Measurements from ENCODE around the gene SLC38A5. TPM values are rescaled to one million over a fixed set of nuclear protein-coding genes. Genes with fewer than 3 reads are reported as not detected.

The SLC38A5 gene
- total and polyA plus RNA-seq, 2 of the 13 experiments (the other 11 are each of a cell fraction or from before 2014, with no cell fraction given): 46.1 to 73.4 TPM

DNA sequence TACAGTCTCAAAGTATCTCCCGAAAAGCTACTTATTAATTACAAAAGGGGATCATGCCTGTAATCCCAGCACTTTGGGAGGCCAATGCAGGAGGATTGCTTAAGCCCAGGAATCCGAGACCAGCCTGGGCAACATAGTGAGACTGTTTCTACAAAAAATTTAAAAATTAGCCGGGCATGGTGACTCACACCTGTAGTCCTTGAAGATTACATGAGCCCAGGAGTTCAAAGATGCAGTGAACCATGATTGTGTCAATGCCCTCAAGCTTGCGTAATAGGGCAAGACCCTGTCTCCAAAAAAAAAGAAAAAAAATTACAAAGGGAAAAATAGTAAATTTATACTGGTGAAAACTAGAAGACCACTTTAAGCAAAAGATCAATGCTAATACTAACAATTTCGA is 35.4 kb upstream of the SLC38A5 start:
- Histone ChIP-seq H3K4me1 (ENCODE audit: insufficient read depth, low read length) (peaks cover 10% of the 10 kb centered on the region), H3K36me3 (replicated peaks in 1 of 2; ENCODE audit: control insufficient read depth in 1 of 2, insufficient read depth in 2 of 2, low read length in 2 of 2) (no peaks in the 10 kb centered on the region), H3K27me3 (ENCODE audit: control insufficient read depth in 1 of 2, insufficient read depth in 2 of 2, low read length in 2 of 2) (no peaks in the 10 kb centered on the region), H3K27ac (ENCODE audit: extremely low read length, insufficient read depth, low read length) (no peak overlapping the region), H3K79me2 (ENCODE audit: insufficient read depth, low read length) (no peaks in the 10 kb centered on the region), H4K20me1 (ENCODE audit: insufficient read depth, low read length) (no peaks in the 10 kb centered on the region), H3K9ac (ENCODE audit: insufficient read depth, low read depth, low read length) (no peak overlapping the region), H3K4me3 (replicated peaks in 1 of 3; ENCODE audit: insufficient read depth in 1 of 3, low read depth in 2 of 3, low read length in 3 of 3) (no peak overlapping the region), H3K9me3 (ENCODE audit: low read length) (no peaks in the 10 kb centered on the region), H2AFZ (ENCODE audit: low read length) (no peak overlapping the region), H3K4me2 (ENCODE audit: low read depth, low read length) (no peak overlapping the region)
- intact Hi-C loops (cut with micrococcal nuclease; ENCODE audit: unreplicated experiment): loop anchor here (5.0 kb wide), 1 partner anchor 33 kb away; the partner anchor contains the start of gene SLC38A5
- ChIA-PET POLR2A (no interaction called here), CTCF (ENCODE audit: low intra/inter-chr PET ratio, low total read pairs) (no interaction called here)
- in situ Hi-C loops (cut with HindIII; ENCODE audit: extremely low pct_ligation_motif_present, low pct_unique_long_range_greater_than_20kb): no loop called here
- ATAC-seq (no peak), FAIRE-seq (peak; percentile 61), DNase-seq (ENCODE audit: low spot score) (peak; percentile 47)
- no TSS peak for BruUV-seq (replicated peaks)
- 15% methylated on average over 5 of the region's 5 CpGs for WGBS (ENCODE audit: low lambda C conversion rate)
- TF ChIP-seq ZNF614 (CRISPR knock-in tag; IDR thresholded peaks at IDR 0.05; ENCODE audit: borderline replicate concordance) (no peak), YEATS2 (CRISPR knock-in tag; IDR thresholded peaks at IDR 0.05; ENCODE audit: borderline replicate concordance) (no peak), RCOR2 (CRISPR knock-in tag; IDR thresholded peaks at IDR 0.05) (peak; percentile 73; the same call in 1 of the 2 replicates), ELF4 (CRISPR knock-in tag; IDR thresholded peaks at IDR 0.05; ENCODE audit: borderline replicate concordance) (no peak), JUNB (CRISPR knock-in tag; IDR thresholded peaks at IDR 0.05; ENCODE audit: borderline replicate concordance) (peak; percentile 56; the same call in 1 of the 2 replicates), HDAC6 (IDR thresholded peaks at IDR 0.05; ENCODE audit: low read depth, low read length) (no peak), EP300 (IDR thresholded peaks at IDR 0.05; ENCODE audit: low read depth in 2 of 2, low read length in 2 of 2) (0 out of 4 replicates have a peak, but pooled peaks of 1 of the 2 experiments have one; percentile 40), EP300 (CRISPR knock-in tag; IDR thresholded peaks at IDR 0.05; ENCODE audit: borderline replicate concordance) (no peak), NCOA2 (CRISPR knock-in tag; IDR thresholded peaks at IDR 0.05) (peak; percentile 46; the same call in 1 of the 2 replicates), RXRB (CRISPR knock-in tag; IDR thresholded peaks at IDR 0.05; ENCODE audit: borderline replicate concordance) (peak; percentile 91), RARA (CRISPR knock-in tag; IDR thresholded peaks at IDR 0.05) (peak; percentile 84), HDAC2 (CRISPR knock-in tag; IDR thresholded peaks at IDR 0.05) (peak; percentile 44; the same call in 1 of the 2 replicates), HOXD1 (CRISPR knock-in tag; IDR thresholded peaks at IDR 0.05) (no peak)
- TF ChIP-seq, protein P1, sequence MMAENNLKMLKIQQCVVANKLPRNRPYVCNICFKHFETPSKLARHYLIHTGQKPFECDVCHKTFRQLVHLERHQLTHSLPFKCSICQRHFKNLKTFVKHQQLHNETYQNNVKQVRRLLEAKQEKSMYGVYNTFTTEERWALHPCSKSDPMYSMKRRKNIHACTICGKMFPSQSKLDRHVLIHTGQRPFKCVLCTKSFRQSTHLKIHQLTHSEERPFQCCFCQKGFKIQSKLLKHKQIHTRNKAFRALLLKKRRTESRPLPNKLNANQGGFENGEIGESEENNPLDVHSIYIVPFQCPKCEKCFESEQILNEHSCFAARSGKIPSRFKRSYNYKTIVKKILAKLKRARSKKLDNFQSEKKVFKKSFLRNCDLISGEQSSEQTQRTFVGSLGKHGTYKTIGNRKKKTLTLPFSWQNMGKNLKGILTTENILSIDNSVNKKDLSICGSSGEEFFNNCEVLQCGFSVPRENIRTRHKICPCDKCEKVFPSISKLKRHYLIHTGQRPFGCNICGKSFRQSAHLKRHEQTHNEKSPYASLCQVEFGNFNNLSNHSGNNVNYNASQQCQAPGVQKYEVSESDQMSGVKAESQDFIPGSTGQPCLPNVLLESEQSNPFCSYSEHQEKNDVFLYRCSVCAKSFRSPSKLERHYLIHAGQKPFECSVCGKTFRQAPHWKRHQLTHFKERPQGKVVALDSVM (CRISPR knock-in tag; IDR thresholded peaks at IDR 0.05): peak; percentile 97
- TF ChIP-seq, protein P2, sequence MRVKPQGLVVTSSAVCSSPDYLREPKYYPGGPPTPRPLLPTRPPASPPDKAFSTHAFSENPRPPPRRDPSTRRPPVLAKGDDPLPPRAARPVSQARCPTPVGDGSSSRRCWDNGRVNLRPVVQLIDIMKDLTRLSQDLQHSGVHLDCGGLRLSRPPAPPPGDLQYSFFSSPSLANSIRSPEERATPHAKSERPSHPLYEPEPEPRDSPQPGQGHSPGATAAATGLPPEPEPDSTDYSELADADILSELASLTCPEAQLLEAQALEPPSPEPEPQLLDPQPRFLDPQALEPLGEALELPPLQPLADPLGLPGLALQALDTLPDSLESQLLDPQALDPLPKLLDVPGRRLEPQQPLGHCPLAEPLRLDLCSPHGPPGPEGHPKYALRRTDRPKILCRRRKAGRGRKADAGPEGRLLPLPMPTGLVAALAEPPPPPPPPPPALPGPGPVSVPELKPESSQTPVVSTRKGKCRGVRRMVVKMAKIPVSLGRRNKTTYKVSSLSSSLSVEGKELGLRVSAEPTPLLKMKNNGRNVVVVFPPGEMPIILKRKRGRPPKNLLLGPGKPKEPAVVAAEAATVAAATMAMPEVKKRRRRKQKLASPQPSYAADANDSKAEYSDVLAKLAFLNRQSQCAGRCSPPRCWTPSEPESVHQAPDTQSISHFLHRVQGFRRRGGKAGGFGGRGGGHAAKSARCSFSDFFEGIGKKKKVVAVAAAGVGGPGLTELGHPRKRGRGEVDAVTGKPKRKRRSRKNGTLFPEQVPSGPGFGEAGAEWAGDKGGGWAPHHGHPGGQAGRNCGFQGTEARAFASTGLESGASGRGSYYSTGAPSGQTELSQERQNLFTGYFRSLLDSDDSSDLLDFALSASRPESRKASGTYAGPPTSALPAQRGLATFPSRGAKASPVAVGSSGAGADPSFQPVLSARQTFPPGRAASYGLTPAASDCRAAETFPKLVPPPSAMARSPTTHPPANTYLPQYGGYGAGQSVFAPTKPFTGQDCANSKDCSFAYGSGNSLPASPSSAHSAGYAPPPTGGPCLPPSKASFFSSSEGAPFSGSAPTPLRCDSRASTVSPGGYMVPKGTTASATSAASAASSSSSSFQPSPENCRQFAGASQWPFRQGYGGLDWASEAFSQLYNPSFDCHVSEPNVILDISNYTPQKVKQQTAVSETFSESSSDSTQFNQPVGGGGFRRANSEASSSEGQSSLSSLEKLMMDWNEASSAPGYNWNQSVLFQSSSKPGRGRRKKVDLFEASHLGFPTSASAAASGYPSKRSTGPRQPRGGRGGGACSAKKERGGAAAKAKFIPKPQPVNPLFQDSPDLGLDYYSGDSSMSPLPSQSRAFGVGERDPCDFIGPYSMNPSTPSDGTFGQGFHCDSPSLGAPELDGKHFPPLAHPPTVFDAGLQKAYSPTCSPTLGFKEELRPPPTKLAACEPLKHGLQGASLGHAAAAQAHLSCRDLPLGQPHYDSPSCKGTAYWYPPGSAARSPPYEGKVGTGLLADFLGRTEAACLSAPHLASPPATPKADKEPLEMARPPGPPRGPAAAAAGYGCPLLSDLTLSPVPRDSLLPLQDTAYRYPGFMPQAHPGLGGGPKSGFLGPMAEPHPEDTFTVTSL (CRISPR knock-in tag; IDR thresholded peaks at IDR 0.05; ENCODE audit: borderline replicate concordance): peak; percentile 42; the same call in 1 of the 2 replicates
- TF ChIP-seq, protein P3, sequence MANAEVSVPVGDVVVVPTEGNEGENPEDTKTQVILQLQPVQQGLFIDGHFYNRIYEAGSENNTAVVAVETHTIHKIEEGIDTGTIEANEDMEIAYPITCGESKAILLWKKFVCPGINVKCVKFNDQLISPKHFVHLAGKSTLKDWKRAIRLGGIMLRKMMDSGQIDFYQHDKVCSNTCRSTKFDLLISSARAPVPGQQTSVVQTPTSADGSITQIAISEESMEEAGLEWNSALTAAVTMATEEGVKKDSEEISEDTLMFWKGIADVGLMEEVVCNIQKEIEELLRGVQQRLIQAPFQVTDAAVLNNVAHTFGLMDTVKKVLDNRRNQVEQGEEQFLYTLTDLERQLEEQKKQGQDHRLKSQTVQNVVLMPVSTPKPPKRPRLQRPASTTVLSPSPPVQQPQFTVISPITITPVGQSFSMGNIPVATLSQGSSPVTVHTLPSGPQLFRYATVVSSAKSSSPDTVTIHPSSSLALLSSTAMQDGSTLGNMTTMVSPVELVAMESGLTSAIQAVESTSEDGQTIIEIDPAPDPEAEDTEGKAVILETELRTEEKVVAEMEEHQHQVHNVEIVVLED (CRISPR knock-in tag; IDR thresholded peaks at IDR 0.05; ENCODE audit: borderline replicate concordance): no peak

All from HepG2 (cell line).